NB4 (cell line): ENCODE measurements around the gene TRIM42.

Source experiments
- DNase-seq: peaks from one replicate; pipeline ENCODE4 v3.0.0; 2010; ENCODE audit warnings: low read depth
- H3K4me3 ChIP-seq: one replicate; pipeline ENCODE4 v1.5.1; 2011; ENCODE audit warnings: mild to moderate bottlenecking, low read depth, low read length, moderate library complexity
- CTCF ChIP-seq: IDR thresholded peaks from one replicate; pipeline ENCODE4 v1.5.1; 2012; ENCODE audit warnings: low read depth, low read length
- MAX ChIP-seq: IDR thresholded peaks from 2 replicates; pipeline ENCODE4 v1.6.1; 2011; ENCODE audit warnings: low read depth, low read length
- MYC ChIP-seq: IDR thresholded peaks from 2 replicates; pipeline ENCODE4 v1.6.1; 2011; ENCODE audit warnings: low read depth, low read length
- POLR2A ChIP-seq: IDR thresholded peaks from 2 replicates; pipeline ENCODE4 v1.6.1; 2011; ENCODE audit warnings: mild to moderate bottlenecking; ENCODE audit not compliant: insufficient read length; ENCODE audit errors: extremely low read depth

TRIM42 gene

GRCh38 chr3:140731440-140732119 is 53.7 kb downstream of the TRIM42 start:
- no peak overlapping the region for H3K4me3 ChIP-seq
- TF ChIP-seq MYC (no peak), POLR2A (no peak), MAX (no peak), CTCF (no peak)
- no peak for DNase-seq

GRCh38 chr3:140733623-140734022 is 55.8 kb downstream of the TRIM42 start:
- TF ChIP-seq MAX, result no peak
- no peak for DNase-seq
- no peak overlapping the region for H3K4me3 ChIP-seq

GRCh38 chr3:140736863-140737460 is 59.1 kb downstream of the TRIM42 start:
- DNase-seq, result peak; percentile 44
- TF ChIP-seq CTCF (peak; percentile 30), MYC (no peak)
- no peak overlapping the region for H3K4me3 ChIP-seq

- H3K4me3 ChIP-seq, result no peak overlapping the region
- no peak for TF ChIP-seq MAX
- TF ChIP-seq CTCF, result no peak
- TF ChIP-seq POLR2A, result no peak
- no peak for TF ChIP-seq MYC
- no peak for DNase-seq
These were observed 64.3 kb downstream of the TRIM42 start for GRCh38 chr3:140742116-140742515.

- DNase-seq, result no peak
- no peak overlapping the region for H3K4me3 ChIP-seq
- TF ChIP-seq MAX (no peak), CTCF (no peak), MYC (no peak), POLR2A (no peak)
These were observed 70.3 kb downstream of the TRIM42 start for GRCh38 chr3:140748171-140748570.

GRCh38 chr3:140748903-140749302 is 71.0 kb downstream of the TRIM42 start:
- no peak for DNase-seq
- TF ChIP-seq CTCF, result no peak
- TF ChIP-seq MAX, result no peak
- TF ChIP-seq POLR2A, result no peak
- no peak for TF ChIP-seq MYC
- no peak overlapping the region for H3K4me3 ChIP-seq
